NCI-H1694 (cell line): ENCODE results near the gene PMS1.
"Not testable (repeated sequence)": the region's sequence is repeated elsewhere in the genome, so short reads cannot be mapped to it uniquely, and the experiment has no call there.

Experiments
- DNase-seq: peaks from one replicate; lab custom pipeline; 2025; lab: John Stamatoyannopoulos, UW

Gene PMS1

DNA sequence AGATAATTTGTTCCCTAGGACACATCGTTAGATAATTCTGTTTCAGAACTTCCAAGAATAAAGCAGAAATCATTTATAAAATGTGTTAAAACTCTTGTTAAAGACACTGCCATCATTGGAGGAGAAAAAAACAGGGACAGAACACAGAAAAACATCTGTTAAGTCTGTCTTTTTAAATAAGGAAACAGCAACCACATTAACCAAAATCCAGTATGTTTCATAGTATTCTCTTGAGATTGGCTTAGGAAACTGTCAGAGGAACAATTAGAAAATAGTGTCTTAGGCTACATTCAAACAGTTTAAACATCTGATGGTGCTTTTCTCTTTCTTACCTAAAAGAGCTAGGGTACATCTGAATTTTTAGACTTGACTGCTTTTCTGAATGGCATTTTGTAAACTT lies 81.6 kb downstream of the PMS1 start:
- no peak for DNase-seq

DNA sequence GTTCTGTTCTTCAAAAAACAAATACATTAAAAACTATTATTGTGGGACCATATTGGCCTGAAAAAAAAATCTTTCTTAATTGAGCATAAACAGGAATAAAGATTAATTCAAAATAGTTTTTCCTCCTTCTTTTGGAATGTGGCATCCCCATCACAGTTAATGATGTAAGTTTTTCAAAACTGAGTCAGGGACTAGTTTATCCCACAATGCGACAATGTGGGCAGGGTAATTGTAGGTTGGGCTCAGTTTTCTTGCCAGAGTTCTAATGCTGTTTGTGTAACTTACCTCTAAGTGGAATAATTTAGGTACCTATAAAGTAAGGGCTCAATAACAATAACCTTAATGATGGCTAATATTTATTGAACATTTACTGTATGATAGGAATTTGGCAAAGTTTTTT lies 82.0 kb downstream of the PMS1 start:
- no peak for DNase-seq

DNA sequence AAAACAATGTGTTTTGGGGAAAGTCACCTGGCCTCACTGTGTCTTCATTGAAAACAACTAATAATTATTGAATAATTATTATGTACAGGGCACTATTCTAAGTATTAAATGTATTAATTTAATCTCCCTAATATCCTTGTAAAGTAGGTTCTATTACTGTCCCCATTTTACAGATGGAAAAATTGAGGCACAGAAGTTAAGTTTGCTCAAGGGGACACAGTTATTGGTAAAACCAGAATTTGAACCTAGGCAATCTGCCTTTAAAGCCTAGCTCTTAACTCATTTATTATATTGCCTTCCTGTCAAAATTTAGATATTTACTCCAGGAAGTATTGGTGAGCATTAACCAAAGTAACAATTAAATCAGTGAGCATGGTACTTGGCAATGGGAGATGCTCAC lies 84.6 kb downstream of the PMS1 start:
- DNase-seq = no peak

DNA sequence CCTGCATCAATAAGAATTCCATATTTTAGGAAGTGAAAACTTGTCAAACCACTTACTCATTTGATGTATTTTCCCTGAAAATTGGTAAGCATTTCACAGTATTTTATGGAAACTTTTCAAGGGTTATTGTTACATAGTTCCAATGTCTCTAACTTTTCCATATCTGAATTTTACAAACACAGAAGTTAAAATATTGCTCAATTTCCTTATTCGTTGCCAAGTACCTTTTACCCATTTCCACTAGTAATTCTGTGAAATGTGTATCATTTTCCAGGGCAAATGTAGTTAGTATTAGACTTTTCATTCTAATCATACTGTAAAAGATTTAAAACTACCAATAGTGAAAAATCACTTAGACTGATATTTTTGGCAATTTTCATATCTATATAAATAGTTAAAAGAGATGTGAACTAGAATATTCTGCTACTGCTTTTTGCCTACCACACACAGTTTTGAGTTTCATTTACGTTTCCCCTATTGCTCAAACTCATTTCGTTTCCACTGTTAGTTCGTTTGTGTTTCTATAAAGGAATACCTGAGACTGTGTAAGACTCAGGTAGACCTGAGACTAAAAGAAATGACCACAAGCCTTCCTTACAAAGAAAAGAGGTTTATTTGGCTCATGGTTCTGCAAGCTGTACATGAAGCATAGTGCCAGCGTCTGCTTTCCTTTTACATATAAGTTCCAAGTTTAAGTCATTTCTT lies 86.3 kb downstream of the PMS1 start:
- DNase-seq = no peak

DNA sequence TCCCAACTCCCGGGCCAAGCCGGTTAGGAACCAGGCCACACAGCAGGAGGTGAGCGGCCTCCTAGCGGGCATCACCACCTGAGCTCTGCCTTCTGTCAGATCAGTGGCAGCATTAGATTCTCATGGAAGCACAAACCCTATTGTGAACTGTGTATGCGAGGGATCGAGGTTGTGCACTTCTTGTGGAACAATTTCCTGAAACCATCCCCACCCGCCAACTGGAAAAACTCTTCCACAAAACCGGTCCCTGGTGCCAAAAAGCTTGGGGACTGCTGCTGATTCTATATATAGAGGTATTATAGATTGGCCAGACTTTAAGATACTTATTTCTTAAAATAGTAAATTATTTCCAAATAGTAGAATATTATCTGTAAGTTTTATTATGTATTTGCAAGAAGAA lies 89.4 kb downstream of the PMS1 start:
- no peak for DNase-seq

DNA sequence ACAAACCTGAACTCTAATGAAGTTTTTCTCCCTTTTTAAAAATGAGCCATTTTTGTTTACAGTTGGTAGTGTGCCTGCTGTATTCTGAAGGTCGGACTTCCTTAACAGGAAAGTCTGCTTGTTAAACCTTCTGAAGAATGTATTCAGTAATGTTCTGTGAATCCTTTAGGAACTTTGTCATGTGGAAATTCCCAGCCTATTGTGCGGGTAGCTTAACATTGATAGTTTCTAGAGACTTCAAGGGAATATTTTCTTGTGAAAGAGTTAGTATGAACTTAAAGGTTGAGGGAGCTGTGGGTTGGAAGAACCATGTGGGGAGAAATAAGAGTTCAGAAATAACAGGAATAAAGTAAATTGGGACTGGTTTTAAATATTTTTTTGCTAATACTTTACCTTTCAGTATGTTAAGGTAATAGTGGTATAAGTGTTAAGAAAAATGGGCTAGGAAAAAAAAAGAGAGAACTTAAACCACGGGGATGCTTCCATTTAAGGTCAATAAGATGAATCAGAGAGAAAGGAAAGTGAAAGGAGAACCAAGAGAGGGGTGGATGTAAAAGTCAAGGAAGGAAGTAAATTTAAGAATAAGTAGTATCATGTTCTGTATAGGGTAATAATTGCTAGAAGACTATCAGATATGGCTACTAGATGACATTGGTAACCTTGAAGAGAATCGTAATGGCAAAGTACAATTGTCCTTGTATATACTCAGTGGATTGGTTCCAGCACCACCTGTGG lies 90.5 kb downstream of the PMS1 start:
- no peak for DNase-seq

DNA sequence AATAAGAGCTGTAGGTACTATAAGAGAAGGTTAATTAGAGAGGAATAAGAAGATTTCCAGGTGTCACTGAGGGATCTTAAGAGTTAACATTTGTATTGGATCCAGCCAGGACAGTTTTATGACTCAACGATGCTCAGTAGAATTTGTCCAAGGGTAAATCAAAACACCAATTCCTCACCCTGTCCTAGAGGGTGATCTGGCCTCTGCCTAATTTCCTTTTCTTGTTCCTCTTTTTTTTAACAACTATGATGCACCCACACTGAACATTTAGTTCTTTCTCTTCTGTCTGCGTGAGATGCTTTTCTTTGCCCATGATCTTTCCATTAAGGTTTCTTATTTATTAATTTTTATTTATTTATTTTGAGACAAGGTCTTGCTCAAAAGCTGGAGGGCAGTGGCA lies 92.0 kb downstream of the PMS1 start:
- DNase-seq = no peak

DNA sequence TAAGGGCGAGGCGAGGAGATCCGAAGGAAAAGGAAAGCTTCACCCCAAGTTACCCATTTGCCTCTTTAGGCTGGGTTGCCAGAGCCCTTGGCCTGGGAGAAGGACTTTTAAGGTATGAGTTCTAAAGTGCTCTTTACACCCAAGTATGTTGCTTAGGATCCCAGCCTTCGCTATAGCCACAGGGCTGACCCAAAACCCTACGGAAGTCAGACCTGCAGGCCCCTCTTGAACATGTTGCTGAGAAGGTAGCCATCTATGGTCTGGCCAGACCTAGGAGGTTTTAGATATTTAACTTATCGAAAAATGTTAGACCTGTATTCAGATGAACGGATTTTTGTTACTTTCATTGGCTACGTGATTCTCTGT lies 95.4 kb downstream of the PMS1 start:
- no peak for DNase-seq

DNA sequence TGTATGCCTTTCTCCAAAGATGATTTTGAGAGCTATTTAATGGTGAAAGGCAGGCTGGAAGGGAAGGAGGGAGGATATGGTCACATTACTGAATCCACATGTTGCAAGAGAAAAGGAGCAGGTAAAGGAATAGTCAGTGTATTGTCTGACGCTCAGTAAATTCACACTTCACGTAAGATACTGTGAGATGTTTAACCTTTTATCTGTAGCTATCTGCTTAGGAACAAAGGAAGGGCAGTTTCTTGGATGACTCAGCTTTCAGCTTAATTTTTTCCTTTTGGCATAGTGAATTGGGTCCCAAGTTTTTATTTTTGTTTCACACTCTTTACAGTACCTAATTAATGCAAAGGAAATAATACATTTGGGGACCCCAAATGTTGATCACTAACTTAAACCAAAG lies 96.2 kb downstream of the PMS1 start:
- DNase-seq = no peak

DNA sequence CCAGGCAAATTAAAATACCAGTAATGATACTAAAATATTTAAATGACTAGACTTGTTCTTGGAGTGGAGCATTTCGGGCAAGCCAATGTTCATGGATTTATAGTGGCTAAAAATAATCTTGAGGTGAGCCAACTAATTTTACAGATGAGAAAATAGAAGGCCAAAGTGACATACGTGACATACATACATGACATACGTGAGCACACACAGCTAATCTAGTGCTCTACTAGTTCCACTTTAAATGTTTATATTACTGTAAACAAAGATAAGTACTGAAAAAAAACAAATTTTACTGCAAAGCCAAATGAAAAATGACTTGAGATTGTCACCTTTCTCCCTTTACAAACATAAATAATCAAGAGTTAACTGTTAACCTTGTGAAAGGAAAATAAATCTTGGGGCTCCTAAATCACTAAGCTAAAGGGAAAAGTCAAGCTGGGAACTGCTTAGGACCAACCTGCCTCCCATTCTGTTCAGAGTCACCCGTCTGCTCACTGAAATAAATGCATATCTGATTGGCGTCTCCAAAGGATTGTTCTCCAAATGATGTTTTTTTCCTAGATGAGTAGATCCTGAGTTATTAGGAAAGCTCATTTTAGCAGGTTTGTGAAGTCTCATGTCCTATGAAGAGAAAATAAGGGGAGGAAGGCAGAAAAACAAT lies 96.7 kb downstream of the PMS1 start:
- DNase-seq = no peak

DNA sequence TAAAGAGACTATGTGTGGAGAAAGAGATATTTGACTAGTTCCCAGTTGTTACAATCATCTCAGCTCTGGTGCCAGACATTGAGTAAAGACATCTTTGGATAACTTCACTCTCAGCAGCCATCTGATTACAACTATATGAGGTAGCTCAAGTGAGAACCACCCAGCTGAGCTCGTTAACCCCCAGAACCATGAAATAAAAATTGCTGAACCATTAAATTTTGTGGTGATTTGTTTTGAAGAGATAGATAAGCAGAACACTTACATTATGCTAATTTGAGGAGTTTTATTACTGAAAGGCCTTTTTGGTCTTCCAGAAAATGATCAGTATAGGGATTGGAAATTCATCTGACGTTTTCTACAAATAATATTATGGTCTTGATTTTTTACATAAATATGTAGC lies 101.1 kb downstream of the PMS1 start:
- no peak for DNase-seq

DNA sequence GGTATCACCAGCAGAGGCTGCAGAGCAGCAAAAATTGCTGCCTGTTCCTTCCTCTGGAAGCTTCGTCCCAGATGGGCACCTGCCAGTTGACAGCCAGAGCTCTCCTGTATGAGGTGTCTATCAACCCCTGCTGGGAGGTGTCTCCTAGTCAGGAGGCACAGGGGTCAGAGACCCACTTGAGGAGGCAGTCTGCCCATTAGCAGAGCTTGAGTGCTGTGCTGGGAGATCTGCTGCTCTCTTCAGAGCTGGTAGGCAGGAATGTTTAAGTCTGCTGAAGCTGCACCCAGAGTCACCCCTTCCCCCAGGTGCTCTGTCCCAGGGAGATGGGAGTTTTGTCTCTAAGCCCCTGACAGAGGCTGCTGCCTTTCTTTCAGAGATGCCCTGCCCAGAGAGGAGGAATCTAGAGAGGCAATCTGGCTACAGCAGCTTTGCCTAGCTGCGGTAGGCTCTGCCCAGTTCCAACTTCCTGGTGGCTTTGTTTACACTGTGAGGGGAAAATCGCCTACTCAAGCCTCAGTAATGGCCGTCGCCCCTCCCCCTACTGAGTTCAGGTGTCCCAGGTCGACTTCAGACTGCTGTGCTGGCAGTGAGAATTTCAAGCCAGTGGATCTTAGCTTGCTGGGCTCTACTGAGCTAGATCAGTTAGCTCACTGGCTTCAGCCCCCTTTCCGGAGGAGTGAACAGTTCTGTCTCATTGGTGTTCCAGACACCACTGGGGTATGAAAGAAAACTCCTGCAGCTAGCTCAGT lies 108.5 kb downstream of the PMS1 start:
- DNase-seq = not testable (repeated sequence)

DNA sequence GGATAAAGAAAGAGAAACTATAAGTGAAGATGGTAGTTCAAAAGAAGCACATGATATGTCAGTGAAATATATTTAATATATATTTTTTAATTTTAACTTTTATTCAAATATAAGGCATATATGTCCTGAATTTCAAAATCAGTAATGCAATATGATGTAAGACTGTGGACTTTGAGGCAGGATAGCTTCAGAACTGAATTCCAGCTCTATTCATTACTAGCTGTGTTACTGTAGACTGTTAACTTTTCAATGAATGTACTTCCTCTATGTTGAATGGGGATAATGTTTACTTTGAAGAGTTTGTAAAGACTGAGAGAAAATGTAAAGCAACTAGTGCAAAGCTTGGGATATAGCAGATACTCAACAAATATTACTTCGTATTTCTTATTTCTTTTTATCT lies 112.6 kb downstream of the PMS1 start:
- DNase-seq = no peak

DNA sequence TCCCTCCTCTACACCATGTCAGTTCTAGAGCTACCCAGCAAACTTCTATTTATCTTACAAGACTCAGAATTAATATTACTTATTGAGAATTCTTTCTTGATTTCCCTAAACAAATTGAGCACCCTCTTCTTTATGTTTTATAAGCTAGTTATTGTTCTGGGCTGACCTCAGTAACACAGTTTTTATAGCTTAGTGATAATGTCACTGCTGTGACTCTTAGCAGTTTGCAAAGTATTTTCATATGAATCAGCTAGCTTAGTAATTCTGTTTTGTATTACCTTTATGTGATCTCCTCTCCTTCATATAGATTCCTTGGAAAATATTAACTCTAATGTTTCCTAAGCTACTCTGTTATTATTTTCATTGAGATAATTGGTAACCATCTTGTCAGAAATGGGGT lies 114.9 kb downstream of the PMS1 start:
- no peak for DNase-seq

DNA sequence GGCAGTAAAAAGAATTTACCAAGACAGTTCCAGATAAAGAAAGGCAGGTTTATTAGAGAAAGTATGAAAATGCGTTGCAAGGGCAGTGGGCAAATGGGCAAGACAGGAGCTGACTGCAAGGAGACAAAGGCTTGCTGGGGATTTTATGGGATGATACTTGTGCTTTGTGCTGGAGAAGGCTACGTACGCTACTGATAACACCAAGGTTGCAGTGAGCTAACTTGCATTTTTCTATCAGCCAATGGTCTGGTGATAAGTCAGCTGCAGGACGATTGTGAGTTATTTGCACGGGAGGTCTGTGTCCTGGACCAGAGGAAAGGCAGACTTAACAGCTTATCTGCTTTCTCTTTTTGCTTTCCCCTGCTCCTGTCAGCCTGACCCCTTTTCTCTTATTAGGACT lies 116.5 kb downstream of the PMS1 start:
- DNase-seq = no peak

DNA sequence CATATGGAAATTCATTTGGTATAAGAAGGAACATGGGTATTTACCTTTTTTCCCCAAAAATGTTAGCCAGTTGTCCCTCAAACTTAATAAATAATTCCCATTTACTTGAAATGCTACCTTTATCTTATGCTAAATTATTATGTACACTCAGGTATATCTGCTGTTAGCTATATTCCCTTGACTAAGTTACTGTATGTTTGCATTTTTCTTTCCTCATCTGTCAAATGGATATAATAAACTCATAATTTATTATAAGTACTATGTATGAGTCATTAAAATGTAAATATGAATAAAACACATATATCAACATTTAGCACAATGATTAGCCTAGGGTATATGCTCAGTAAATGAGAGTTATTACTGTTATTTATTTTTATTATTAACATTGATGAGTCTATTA lies 117.4 kb downstream of the PMS1 start:
- DNase-seq = no peak

DNA sequence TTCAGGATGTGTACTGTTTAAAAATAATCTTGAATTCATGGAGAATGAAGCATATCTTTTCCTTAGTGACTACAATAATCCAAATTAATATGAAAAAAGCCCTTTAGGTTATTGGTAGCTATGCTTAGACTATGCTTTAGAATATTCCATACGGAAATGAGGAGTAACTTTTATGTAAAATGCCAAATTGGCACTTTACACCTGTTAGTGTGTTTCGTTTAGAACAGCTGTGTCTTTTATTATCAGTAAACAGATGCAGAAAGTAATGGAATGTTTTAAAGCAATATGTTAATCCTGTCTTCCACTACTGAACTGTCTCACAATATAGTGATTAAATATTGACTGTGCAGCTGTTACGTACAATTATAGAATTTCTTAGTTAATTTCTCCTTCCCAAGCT lies 129.6 kb downstream of the PMS1 start:
- no peak for DNase-seq

DNA sequence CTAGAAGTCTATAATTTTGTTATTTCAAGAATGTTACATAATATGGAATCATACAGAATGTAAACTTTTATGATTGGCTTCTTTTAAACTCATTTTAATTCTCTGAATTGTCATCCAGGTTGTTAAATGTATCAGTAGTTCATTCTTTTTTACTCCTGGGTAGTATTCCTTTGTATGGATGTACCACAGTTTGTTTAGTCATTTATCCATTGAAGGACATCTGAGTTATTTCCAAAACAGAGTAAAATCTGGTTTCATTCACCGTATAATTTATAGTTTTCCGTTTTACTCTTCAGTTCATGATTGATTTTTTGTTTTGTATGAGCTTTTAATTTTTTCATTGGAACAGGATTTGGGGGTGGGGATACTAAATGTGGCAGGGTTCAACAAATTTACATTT lies 132.4 kb downstream of the PMS1 start:
- DNase-seq = no peak
